Ovary (tissue), 9 donors: ENCODE data around the gene TECR. TPM values are rescaled to one million over a fixed set of nuclear protein-coding genes. Genes with fewer than 3 reads are reported as not detected.

Experiments used
- DNase-seq, 5 donors: peaks; one replicate each; pipeline ENCODE4 v3.0.0-alpha.2; 2019 to 2020
- H3K27ac ChIP-seq, 2 donors: fragments of 200-600 bp; one replicate each; pipeline versions ENCODE4 v1.5.1 to v1.8.0; 2019 to 2022
- H3K27me3 ChIP-seq: fragments of 200-600 bp; one replicate; pipeline ENCODE4 v1.8.0; 2022
- H3K36me3 ChIP-seq: fragments of 200-600 bp; sonication (generic); one replicate; pipeline ENCODE4 v1.5.1; 2019
- H3K4me1 ChIP-seq: one replicate; pipeline ENCODE4 v1.8.1; 2013; ENCODE audit warnings: mild to moderate bottlenecking, moderate library complexity; ENCODE audit not compliant: insufficient read depth
- H3K4me3 ChIP-seq: fragments of 200-600 bp; sonication (generic); one replicate; pipeline ENCODE4 v1.5.1; 2017
- H3K9me3 ChIP-seq, 2 donors: fragments of 200-600 bp in 1 of 2; sonication (generic) in 1 of 2; one replicate each; pipeline versions ENCODE4 v1.5.1 to v1.8.1; 2013 to 2019; ENCODE audit warnings: mild to moderate bottlenecking in 1 of 2, moderate library complexity in 1 of 2
- CTCF ChIP-seq, 3 donors: fragments of 450-650 bp in 2 of 3; fragments of 200-600 bp in 1 of 3; IDR thresholded peaks; one replicate each; pipeline versions ENCODE4 v1.5.1 to v1.8.0; 2016 to 2022; ENCODE audit warnings: antibody characterized with exemption in 3 of 3, mild to moderate bottlenecking in 1 of 3
- EP300 ChIP-seq: sonication (generic); formaldehyde crosslinking; IDR thresholded peaks from one replicate; pipeline ENCODE4 v1.6.1; 2017; ENCODE audit warnings: antibody characterized with exemption
- POLR2A ChIP-seq: fragments of 450-650 bp; IDR thresholded peaks from one replicate; pipeline ENCODE4 v1.6.1; 2017; ENCODE audit warnings: antibody characterized with exemption, mild to moderate bottlenecking, moderate library complexity
- WGBS, 3 donors: extraction: QIAGEN DNeasy Blood & Tissue Kit in 1 of 3; methylation state at CpG; one replicate each; pipeline versions ENCODE4 v1.1.5 to v1.1.7; 2013 to 2017; 5-methylcytosine and 5-hydroxymethylcytosine counted together
- intact Hi-C, 4 donors: fragments of 100-400 bp; cut with DNase I; formaldehyde crosslinking; loops; one replicate each; pipeline versions ENCODE4 v1.11.0 to v1.15.1; 2022 to 2023
- polyA plus RNA-seq, 2 donors: library from polyadenylated mRNA; stranded (reverse); fragments of 200-250 nt in 1 of 2; fragments of 350-450 nt in 1 of 2; fragmentation: Illumina TruSeq in 1 of 2; extraction: RNeasy Lipid Tissue Mini Kit (QIAGEN cat#74804) in 1 of 2; gene quantifications; one replicate each; pipeline ENCODE4 v1.2.3, GENCODE V29; 2013 to 2014
- total RNA-seq, 7 donors: library from RNA; depleted of rRNA in 2 of 7; stranded (reverse); fragments of >200 nt in 2 of 7; fragmentation: NEBNext Ultra II Directional in 3 of 7; extraction: Animal tissue kit (Norgen Biotek cat#: 25700) in 3 of 7; gene quantifications; one replicate each; pipeline versions ENCODE4 v1.1.0 to v1.2.4, GENCODE V29; 2016 to 2023
- donor health status: DM: no; HTN: no; CAD: no; lungs with moderate emphysema.
- donor health status: DM: no; HTN: no; CAD: no.
- donor health status: Bipolar disorder and iron deficiency.
- donor health status: DM: yes; HTN: yes; CAD: no.
- donor health status: DM: no; HTN: no; CAD: no.
- donor health status: DM: yes; HTN: yes; CAD: no.

Gene TECR
- total and polyA plus RNA-seq, 9 donors, result 22.3 to 115 (median 92.4) TPM

- Histone ChIP-seq H3K27ac (peak overlapping the region in 1 of 2 donors; percentile 92), H3K36me3 (no peaks in the 10 kb centered on the region), H3K27me3 (no peaks in the 10 kb centered on the region), H3K4me1 (peaks cover 3% of the 10 kb centered on the region), H3K4me3 (peak overlapping the region; percentile 83), H3K9me3 (no peaks in the 10 kb centered on the region)
- TF ChIP-seq EP300 (peak; percentile 8), CTCF (IDR thresholded peaks at IDR 0.05) (peak in 1 of 3 donors; percentile 15), POLR2A (no peak)
- intact Hi-C loops, result no loop called here
- peak in 4 of 5 donors; percentile 36 to 74 (median 62) for DNase-seq
- 23 to 32% (median 27%) methylated on average over 39 of the region's 39 CpGs for WGBS, 3 donors
These were observed 758 bp upstream of the TECR start for GRCh38 chr19:14528419-14529253.

GRCh38 chr19:14530005-14530348, 583 bp downstream of the TECR start:
- Histone ChIP-seq H3K4me3 (peak overlapping the region; percentile 83), H3K36me3 (no peaks in the 10 kb centered on the region), H3K27me3 (no peaks in the 10 kb centered on the region), H3K9me3 (no peaks in the 10 kb centered on the region), H3K27ac (peak overlapping the region in 1 of 2 donors; percentile 92), H3K4me1 (peaks cover 3% of the 10 kb centered on the region)
- 0% methylated on average over 18 of the region's 18 CpGs for WGBS, 3 donors
- no peak for TF ChIP-seq POLR2A
- no peak for TF ChIP-seq CTCF (IDR thresholded peaks at IDR 0.05)
- TF ChIP-seq EP300, result no peak
- no peak for DNase-seq
- intact Hi-C loops, result no loop called here

DNA sequence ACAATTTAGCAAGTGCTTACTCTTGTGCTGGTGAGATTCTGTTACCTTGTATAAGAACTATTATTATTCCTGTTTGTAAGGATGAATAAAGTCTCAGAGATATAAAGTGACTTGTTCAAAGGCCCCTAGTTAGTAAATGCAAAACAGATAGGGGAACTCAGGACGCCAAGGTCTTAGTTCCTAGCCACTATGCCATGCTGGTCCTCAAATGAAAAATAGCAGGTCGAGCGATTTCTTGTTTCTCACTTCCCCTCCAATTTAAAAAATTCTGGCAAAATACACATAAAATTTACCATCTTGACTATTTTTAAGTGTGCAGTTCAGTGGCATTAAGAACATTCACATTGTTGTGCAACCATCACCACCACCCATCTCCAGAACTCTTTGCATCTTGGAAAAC, 1.1 kb downstream of the TECR start:
- Histone ChIP-seq H3K9me3 (no peaks in the 10 kb centered on the region), H3K4me1 (peaks cover 3% of the 10 kb centered on the region), H3K27ac (no peak overlapping the region), H3K27me3 (no peaks in the 10 kb centered on the region), H3K4me3 (peak overlapping the region; percentile 83), H3K36me3 (no peaks in the 10 kb centered on the region)
- intact Hi-C loops, result no loop called here
- TF ChIP-seq CTCF (IDR thresholded peaks at IDR 0.05) (no peak), POLR2A (no peak), EP300 (no peak)
- 65 to 73% (median 68%) methylated on average over 3 of the region's 3 CpGs for WGBS, 3 donors
- DNase-seq, result no peak

- Histone ChIP-seq H3K36me3 (no peaks in the 10 kb centered on the region), H3K27me3 (no peaks in the 10 kb centered on the region), H3K4me1 (peaks cover 7% of the 10 kb centered on the region), H3K4me3 (no peak overlapping the region), H3K9me3 (no peaks in the 10 kb centered on the region), H3K27ac (no peak overlapping the region)
- TF ChIP-seq POLR2A (no peak), EP300 (no peak), CTCF (IDR thresholded peaks at IDR 0.05) (no peak)
- no peak for DNase-seq
- intact Hi-C loops, result no loop called here
- WGBS, 3 donors, result 86 to 91% (median 90%) methylated on average over 5 of the region's 5 CpGs
These were observed 4.1 kb downstream of the TECR start for GRCh38 chr19:14533450-14533849.
